Measurements from ENCODE around the gene CLEC18B.
"Not testable (repeated sequence)": the region's sequence is repeated elsewhere in the genome, so short reads cannot be mapped to it uniquely, and the experiment has no call there.

The CLEC18B gene

GRCh38 chr16:74361646-74362610 is 59.4 kb downstream of the CLEC18B start:
- H3K27ac Mint-ChIP-seq, H3K4me1 Mint-ChIP-seq, H3K9me3 Mint-ChIP-seq, H3K4me3 Mint-ChIP-seq: not testable (repeated sequence)
- ATAC-seq (peak; percentile 57), DNase-seq (ENCODE audit: low spot score in 2 of 2) (peak in 1 of 2 donors; percentile 59)
- H3K36me3 Mint-ChIP-seq, result peaks cover 44% of the 10 kb centered on the region
